Neuronal stem cell (in vitro differentiated cells): ENCODE results near the gene AUTS2.

Experiments used
- DNase-seq: peaks from one replicate; pipeline ENCODE4 v3.0.0-alpha.2; 2013; ENCODE audit warnings: low spot score
- H2AFZ ChIP-seq: one replicate; pipeline ENCODE4 v1.6.1; 2013; ENCODE audit warnings: mild to moderate bottlenecking, low read length, inconsistent platforms
- H2AK5ac ChIP-seq: 2 replicates; pipeline ENCODE4 v1.6.1; 2013; ENCODE audit warnings: low read depth, mild to moderate bottlenecking, inconsistent platforms, low read length, moderate library complexity, mixed read lengths
- H2BK120ac ChIP-seq: 2 replicates; pipeline ENCODE4 v1.6.1; 2013; ENCODE audit warnings: low read depth, mild to moderate bottlenecking, inconsistent platforms, low read length, moderate library complexity, mixed read lengths
- H2BK12ac ChIP-seq: one replicate; pipeline ENCODE4 v1.6.1; 2013; ENCODE audit warnings: low read length, inconsistent platforms
- H2BK15ac ChIP-seq: 2 replicates; pipeline ENCODE4 v1.6.1; 2013; ENCODE audit warnings: mild to moderate bottlenecking, low read length, inconsistent platforms, mixed read lengths
- H2BK5ac ChIP-seq: one replicate; pipeline ENCODE4 v1.6.1; 2013; ENCODE audit warnings: inconsistent platforms, mild to moderate bottlenecking, low read length, moderate library complexity
- H3K14ac ChIP-seq: one replicate; pipeline ENCODE4 v1.6.1; 2013; ENCODE audit warnings: low read length, inconsistent platforms
- H3K18ac ChIP-seq: 2 replicates; pipeline ENCODE4 v1.6.1; 2013; ENCODE audit warnings: low read length, inconsistent platforms
- H3K23ac ChIP-seq: 2 replicates; pipeline ENCODE4 v1.6.1; 2013; ENCODE audit warnings: low read depth, mild to moderate bottlenecking, mixed read lengths, low read length, inconsistent platforms; ENCODE audit not compliant: poor library complexity
- H3K27ac ChIP-seq: replicated peaks from 3 replicates; pipeline ENCODE4 v1.5.1; 2013; ENCODE audit warnings: low read length, inconsistent platforms
- H3K27me3 ChIP-seq, 3 experiments: 2 replicates each; pipeline ENCODE4 v1.6.1; 2013; ENCODE audit warnings: low read length in 3 of 3, mild to moderate bottlenecking in 2 of 3, inconsistent platforms in 1 of 3, low read depth in 1 of 3, mixed read lengths in 1 of 3, moderate library complexity in 1 of 3; ENCODE audit not compliant: control insufficient read depth in 3 of 3, insufficient read depth in 3 of 3
- H3K36me3 ChIP-seq, 2 donors: replicated peaks in 1 of 2; 2 replicates each; pipeline ENCODE4 v1.6.1; 2013; ENCODE audit warnings: low read length in 2 of 2; ENCODE audit not compliant: control insufficient read depth in 2 of 2, insufficient read depth in 2 of 2
- H3K4ac ChIP-seq: 2 replicates; pipeline ENCODE4 v1.6.1; 2013; ENCODE audit warnings: inconsistent platforms, mild to moderate bottlenecking, low read length, moderate library complexity
- H3K4me1 ChIP-seq, 2 donors: 1 replicate in 1 of 2; 2 replicates in 1 of 2; pipeline ENCODE4 v1.6.1; 2013; ENCODE audit warnings: low read length in 2 of 2, low read depth in 1 of 2; ENCODE audit not compliant: control insufficient read depth in 2 of 2, insufficient read depth in 1 of 2
- H3K4me2 ChIP-seq: one replicate; pipeline ENCODE4 v1.6.1; 2013; ENCODE audit warnings: mild to moderate bottlenecking, low read length, inconsistent platforms; ENCODE audit not compliant: insufficient read depth, poor library complexity, severe bottlenecking
- H3K4me3 ChIP-seq, 2 donors: 2 replicates each; pipeline ENCODE4 v1.5.1; 2013; ENCODE audit warnings: low read length in 2 of 2, mild to moderate bottlenecking in 2 of 2, inconsistent platforms in 1 of 2, moderate library complexity in 1 of 2
- H3K79me1 ChIP-seq: one replicate; pipeline ENCODE4 v1.6.1; 2013; ENCODE audit warnings: low read depth, mild to moderate bottlenecking, inconsistent platforms, low read length, moderate library complexity
- H3K9ac ChIP-seq: one replicate; pipeline ENCODE4 v1.6.1; 2013; ENCODE audit warnings: mild to moderate bottlenecking, low read depth, low read length, inconsistent platforms; ENCODE audit not compliant: poor library complexity
- H3K9me3 ChIP-seq, 2 donors: replicated peaks in 1 of 2; 2 replicates each; pipeline versions ENCODE3 to v1.6.1; 2013; ENCODE audit warnings: low read length in 2 of 2, mild to moderate bottlenecking in 2 of 2, inconsistent platforms in 1 of 2, low read depth in 1 of 2, mixed read lengths in 1 of 2, moderate library complexity in 1 of 2; ENCODE audit not compliant: control insufficient read depth in 2 of 2, insufficient read depth in 1 of 2
- H4K8ac ChIP-seq: one replicate; pipeline ENCODE4 v1.6.1; 2013; ENCODE audit warnings: low read depth, mild to moderate bottlenecking, inconsistent platforms, low read length, moderate library complexity
- H4K91ac ChIP-seq: one replicate; pipeline ENCODE4 v1.6.1; 2013; ENCODE audit warnings: low read length, low read depth, mild to moderate bottlenecking, inconsistent platforms; ENCODE audit not compliant: poor library complexity
- WGBS, 2 donors: extraction: QIAGEN DNeasy Blood & Tissue Kit; methylation state at CpG; one replicate each; pipeline ENCODE4 v1.1.7; 2013; ENCODE audit warnings: missing lambda C conversion rate in 2 of 2, mixed read lengths in 1 of 2; ENCODE audit not compliant: insufficient read length in 2 of 2, insufficient replicate concordance in 1 of 2; ENCODE audit errors: extremely low coverage in 2 of 2; 5-methylcytosine and 5-hydroxymethylcytosine counted together

The AUTS2 gene

GRCh38 chr7:70352906-70353305 lies 754.6 kb downstream of the AUTS2 start:
- no peak overlapping the region for H3K23ac ChIP-seq
- H4K91ac ChIP-seq = no peak overlapping the region
- no peak overlapping the region for H2BK5ac ChIP-seq
- H3K4me1 ChIP-seq = peaks cover 6 to 18% of the 10 kb centered on the region in 2 donors
- H3K4ac ChIP-seq = no peak overlapping the region
- no peak overlapping the region for H3K27ac ChIP-seq
- peaks cover 0 to 2% of the 10 kb centered on the region in 2 donors for H3K9me3 ChIP-seq
- H2BK15ac ChIP-seq = no peak overlapping the region
- H3K14ac ChIP-seq = no peak overlapping the region
- no peak overlapping the region for H3K9ac ChIP-seq
- no CpG with 5 or more reads among the region's 2 CpGs for WGBS, 2 donors
- H2AFZ ChIP-seq = no peak overlapping the region
- no peak for DNase-seq
- H2BK12ac ChIP-seq = no peak overlapping the region
- no peaks in the 10 kb centered on the region for H3K79me1 ChIP-seq
- no peak overlapping the region for H2BK120ac ChIP-seq
- H3K27me3 ChIP-seq = no peaks in the 10 kb centered on the region
- no peak overlapping the region for H3K18ac ChIP-seq
- no peaks in the 10 kb centered on the region for H3K36me3 ChIP-seq
- no peak overlapping the region for H3K4me2 ChIP-seq
- H4K8ac ChIP-seq = no peak overlapping the region
- no peak overlapping the region for H2AK5ac ChIP-seq
- no peak overlapping the region for H3K4me3 ChIP-seq

- H2BK15ac ChIP-seq = no peak overlapping the region
- peaks cover 6 to 18% of the 10 kb centered on the region in 2 donors for H3K4me1 ChIP-seq
- H2BK12ac ChIP-seq = no peak overlapping the region
- H3K9ac ChIP-seq = no peak overlapping the region
- no peaks in the 10 kb centered on the region for H3K27me3 ChIP-seq
- no peak overlapping the region for H4K8ac ChIP-seq
- H3K36me3 ChIP-seq = no peaks in the 10 kb centered on the region
- H4K91ac ChIP-seq = no peak overlapping the region
- H3K27ac ChIP-seq = no peak overlapping the region
- H3K9me3 ChIP-seq = peaks cover under 1 to 5% of the 10 kb centered on the region in 2 donors
- H3K4me2 ChIP-seq = no peak overlapping the region
- no peak overlapping the region for H2BK120ac ChIP-seq
- H3K79me1 ChIP-seq = no peaks in the 10 kb centered on the region
- H3K4ac ChIP-seq = no peak overlapping the region
- no peak overlapping the region for H3K4me3 ChIP-seq
- no peak overlapping the region for H3K14ac ChIP-seq
- no CpG with 5 or more reads among the region's 2 CpGs for WGBS, 2 donors
- H2BK5ac ChIP-seq = no peak overlapping the region
- no peak overlapping the region for H3K18ac ChIP-seq
- H3K23ac ChIP-seq = no peak overlapping the region
- no peak overlapping the region for H2AK5ac ChIP-seq
- no peak overlapping the region for H2AFZ ChIP-seq
- no peak for DNase-seq
These were observed 755.2 kb downstream of the AUTS2 start for GRCh38 chr7:70353330-70353945.

GRCh38 chr7:70353946-70354335 lies 755.7 kb downstream of the AUTS2 start:
- Histone ChIP-seq H4K91ac (no peak overlapping the region), H2BK5ac (no peak overlapping the region), H3K4me1 (peaks cover 6 to 18% of the 10 kb centered on the region in 2 donors), H3K27ac (no peak overlapping the region), H3K23ac (no peak overlapping the region), H2BK15ac (no peak overlapping the region), H3K4me3 (no peak overlapping the region), H3K4ac (no peak overlapping the region), H4K8ac (no peak overlapping the region), H3K4me2 (no peak overlapping the region), H3K9ac (no peak overlapping the region), H3K14ac (no peak overlapping the region), H2BK120ac (no peak overlapping the region), H3K27me3 (no peaks in the 10 kb centered on the region), H2AK5ac (no peak overlapping the region), H2AFZ (no peak overlapping the region), H2BK12ac (no peak overlapping the region), H3K79me1 (no peaks in the 10 kb centered on the region), H3K9me3 (peaks cover 2 to 7% of the 10 kb centered on the region in 2 donors), H3K18ac (no peak overlapping the region), H3K36me3 (no peaks in the 10 kb centered on the region)
- no peak for DNase-seq
- no CpG with 5 or more reads among the region's 4 CpGs for WGBS, 2 donors

GRCh38 chr7:70354409-70355169 lies 756.3 kb downstream of the AUTS2 start:
- WGBS, 2 donors = 100% methylated on average over 1 of the region's 8 CpGs
- H3K27me3 ChIP-seq = no peaks in the 10 kb centered on the region
- no peak overlapping the region for H2BK15ac ChIP-seq
- H4K91ac ChIP-seq = no peak overlapping the region
- H3K14ac ChIP-seq = no peak overlapping the region
- no peak overlapping the region for H3K9ac ChIP-seq
- H3K18ac ChIP-seq = no peak overlapping the region
- DNase-seq = no peak
- no peaks in the 10 kb centered on the region for H3K36me3 ChIP-seq
- H4K8ac ChIP-seq = no peak overlapping the region
- peaks cover 2 to 7% of the 10 kb centered on the region in 2 donors for H3K9me3 ChIP-seq
- no peak overlapping the region for H3K23ac ChIP-seq
- no peak overlapping the region for H3K4me2 ChIP-seq
- no peak overlapping the region for H2AK5ac ChIP-seq
- H2BK12ac ChIP-seq = no peak overlapping the region
- H2AFZ ChIP-seq = no peak overlapping the region
- peaks cover 6 to 18% of the 10 kb centered on the region in 2 donors for H3K4me1 ChIP-seq
- no peak overlapping the region for H2BK120ac ChIP-seq
- no peak overlapping the region for H3K27ac ChIP-seq
- no peak overlapping the region for H3K4ac ChIP-seq
- no peaks in the 10 kb centered on the region for H3K79me1 ChIP-seq
- H3K4me3 ChIP-seq = no peak overlapping the region
- H2BK5ac ChIP-seq = no peak overlapping the region
